GM03348 (cell line): ENCODE measurements around the gene ARRDC5.
"Not testable (repeated sequence)": the region's sequence is repeated elsewhere in the genome, so short reads cannot be mapped to it uniquely, and the experiment has no call there.

ENCODE experiments used
- DNase-seq: peaks from one replicate; pipeline ENCODE4 v3.0.0; 2012; ENCODE audit warnings: low spot score

Gene ARRDC5

DNA sequence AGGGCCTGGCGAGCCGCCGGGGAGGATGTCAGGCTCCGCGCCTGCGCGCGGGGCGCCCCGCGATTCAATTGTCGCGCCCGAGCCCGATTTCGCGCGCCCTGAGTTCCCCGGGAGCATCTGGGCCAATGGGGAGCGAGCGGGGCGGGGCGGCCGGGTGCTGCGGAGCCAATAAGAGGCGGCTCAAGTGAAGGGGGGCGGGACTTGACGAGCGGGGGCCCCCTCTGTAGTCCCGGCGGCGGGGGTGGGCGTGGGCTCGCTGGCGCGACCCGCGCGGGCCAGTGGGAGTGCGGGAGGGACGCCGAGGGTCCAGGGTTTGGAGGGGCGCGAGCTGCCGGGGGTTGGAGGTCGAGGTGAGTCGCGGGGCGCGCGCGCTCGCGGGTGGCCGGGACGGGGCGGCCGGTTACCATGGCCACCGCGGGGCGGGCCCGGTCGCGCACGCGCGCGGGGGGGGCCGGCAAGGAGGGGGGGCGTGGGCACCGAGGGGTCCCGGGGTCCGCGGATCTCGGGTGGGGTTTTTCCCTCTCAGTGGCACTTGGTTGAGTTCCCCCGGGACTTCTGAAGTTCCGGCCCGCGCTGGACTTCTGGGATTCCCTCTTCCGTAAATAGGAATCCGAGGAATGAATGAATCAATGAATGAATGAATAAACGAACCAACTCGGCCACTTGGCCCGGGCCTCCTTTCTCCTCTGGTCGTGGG lies 7.3 kb upstream of the ARRDC5 start:
- DNase-seq = peak; percentile 98

DNA sequence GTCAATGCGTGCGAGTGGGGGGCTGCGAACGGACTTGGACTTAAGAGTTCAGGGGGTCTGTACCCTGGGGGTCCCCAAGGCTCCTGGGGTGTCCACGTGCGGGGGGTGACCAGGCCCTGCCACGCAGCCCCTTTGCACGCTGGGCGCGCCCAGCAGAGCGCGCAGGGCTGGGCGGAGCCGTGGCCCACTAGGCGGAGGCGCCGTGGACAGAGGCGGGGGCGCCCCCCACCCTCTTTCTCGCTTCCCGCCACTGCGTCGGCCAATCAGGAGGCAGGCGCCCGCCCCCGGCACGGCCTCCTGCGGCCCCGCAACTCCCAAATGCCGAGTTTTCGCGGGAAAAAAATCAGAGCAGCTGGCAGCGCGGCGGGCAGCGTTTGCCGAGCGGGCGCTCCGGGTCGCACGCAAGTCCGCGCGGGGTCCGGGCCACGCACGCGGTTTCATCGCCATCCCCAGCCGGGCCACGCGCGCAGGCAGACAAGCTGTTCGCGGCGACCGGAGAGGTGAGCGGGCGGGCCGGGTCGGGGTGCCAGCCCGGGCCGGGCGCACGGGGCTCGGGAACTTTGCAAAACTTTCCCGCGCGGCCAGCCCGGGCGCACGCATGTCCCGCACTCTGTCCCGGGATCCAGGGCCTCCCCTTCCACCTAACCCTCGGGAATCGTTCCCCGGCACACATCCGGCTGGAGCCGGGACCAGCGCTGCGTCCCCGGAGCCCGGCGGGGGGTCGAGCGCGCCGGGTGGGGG lies 6.6 kb upstream of the ARRDC5 start, which contains the start of gene UHRF1:
UHRF1 (plus strand) TSS at position 346 of the 741 bp plus-strand sequence. CDS start 1,385 bp downstream, outside the sequence.
- DNase-seq = no peak

DNA sequence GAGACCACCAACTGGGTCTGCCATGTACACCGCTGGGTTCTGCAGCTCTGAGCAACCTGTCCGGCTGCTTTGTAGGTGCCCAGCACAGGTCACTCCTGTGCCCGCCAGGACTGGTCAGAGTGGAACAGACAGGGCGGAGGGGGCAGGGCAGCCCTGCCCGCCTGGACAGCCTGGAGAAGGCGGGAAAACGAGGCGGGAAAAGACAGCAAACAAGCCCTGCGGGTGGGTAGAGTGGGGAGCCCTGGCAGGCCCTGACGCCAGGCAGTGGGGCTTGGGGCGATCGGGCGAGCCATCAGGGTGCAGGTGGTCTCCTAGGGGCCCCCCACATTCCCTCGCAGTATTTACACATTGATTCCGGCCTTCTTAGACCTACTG lies 6.1 kb upstream of the ARRDC5 start:
- no peak for DNase-seq

- no peak for DNase-seq
Observed at GRCh38 chr19:4908360-4908759, 5.7 kb upstream of the ARRDC5 start.

GRCh38 chr19:4906963-4907362 lies 4.3 kb upstream of the ARRDC5 start:
- DNase-seq = no peak

DNA sequence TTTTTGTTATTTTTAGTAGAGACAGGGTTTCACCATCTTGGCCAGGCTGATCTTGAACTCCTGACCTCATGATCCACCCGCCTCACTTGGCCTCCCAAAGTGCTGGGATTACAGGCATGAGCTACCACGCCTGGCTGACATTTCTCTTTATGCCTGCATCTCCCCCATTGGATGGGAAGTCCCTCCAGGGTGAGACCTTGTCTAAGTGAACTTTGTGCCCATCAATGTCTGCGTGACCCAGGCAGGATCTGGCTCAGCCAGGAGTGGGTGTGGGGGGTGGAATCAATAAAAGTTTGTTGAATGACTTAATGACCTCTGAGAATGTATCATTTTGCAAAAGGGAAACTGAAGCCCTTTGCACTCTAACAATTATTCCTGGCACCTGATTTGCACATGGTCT lies 1.8 kb upstream of the ARRDC5 start:
- DNase-seq = no peak

GRCh38 chr19:4900879-4901278 lies 1.8 kb downstream of the ARRDC5 start:
- not testable (repeated sequence) for DNase-seq

- DNase-seq = no peak
Observed at GRCh38 chr19:4897146-4897545, 5.5 kb downstream of the ARRDC5 start.

GRCh38 chr19:4896372-4896771 lies 6.3 kb downstream of the ARRDC5 start:
- no peak for DNase-seq

- not testable (repeated sequence) for DNase-seq
Observed at GRCh38 chr19:4892962-4893361, 9.7 kb downstream of the ARRDC5 start.

DNA sequence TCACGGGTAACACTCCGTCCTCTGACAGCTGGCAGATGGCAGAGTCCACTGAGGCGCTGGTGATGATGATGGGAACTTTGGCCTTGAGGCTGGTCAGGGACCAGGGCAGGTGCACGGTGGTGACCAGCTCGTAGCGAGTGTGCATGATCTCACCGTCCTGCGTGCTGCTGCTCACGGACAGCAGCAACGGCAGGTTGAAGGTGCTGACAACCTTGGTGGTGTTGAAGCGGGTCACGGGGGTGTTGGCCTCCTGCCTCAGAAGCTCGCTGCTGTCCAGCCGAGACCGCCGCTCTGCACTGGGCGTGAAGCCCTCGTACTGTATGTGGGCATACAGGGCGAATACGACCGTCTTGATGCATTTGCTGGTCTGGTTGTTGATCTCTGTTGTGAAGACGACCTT lies 11.6 kb downstream of the ARRDC5 start:
- no peak for DNase-seq

- DNase-seq = peak; percentile 55
Observed at GRCh38 chr19:4889034-4889815, 13.5 kb downstream of the ARRDC5 start.

- not testable (repeated sequence) for DNase-seq
Observed at GRCh38 chr19:4887803-4888202, 14.9 kb downstream of the ARRDC5 start.

DNA sequence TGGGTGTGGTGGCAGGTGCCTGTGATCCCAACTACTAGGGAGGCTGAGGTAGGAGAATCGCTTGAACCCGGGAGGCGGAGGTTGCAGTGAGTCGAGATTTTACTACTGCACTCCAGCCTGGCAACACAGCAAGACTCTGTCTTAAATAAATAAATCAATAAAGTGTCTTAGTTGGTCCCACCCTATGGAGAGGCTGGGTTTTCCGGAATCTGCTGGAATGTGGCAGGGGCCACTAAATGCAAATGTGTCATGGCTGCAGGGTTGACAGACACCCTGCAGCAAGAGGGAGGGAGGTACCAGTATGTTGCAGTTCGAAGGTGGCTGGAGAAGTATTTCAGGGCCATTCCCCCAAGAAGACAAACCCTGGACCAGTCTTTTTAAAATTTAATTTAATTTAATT lies 17.7 kb downstream of the ARRDC5 start:
- DNase-seq = not testable (repeated sequence)

GRCh38 chr19:4882874-4883273 lies 19.8 kb downstream of the ARRDC5 start:
- not testable (repeated sequence) for DNase-seq

GRCh38 chr19:4879041-4879440 lies 23.7 kb downstream of the ARRDC5 start:
- DNase-seq = no peak

DNA sequence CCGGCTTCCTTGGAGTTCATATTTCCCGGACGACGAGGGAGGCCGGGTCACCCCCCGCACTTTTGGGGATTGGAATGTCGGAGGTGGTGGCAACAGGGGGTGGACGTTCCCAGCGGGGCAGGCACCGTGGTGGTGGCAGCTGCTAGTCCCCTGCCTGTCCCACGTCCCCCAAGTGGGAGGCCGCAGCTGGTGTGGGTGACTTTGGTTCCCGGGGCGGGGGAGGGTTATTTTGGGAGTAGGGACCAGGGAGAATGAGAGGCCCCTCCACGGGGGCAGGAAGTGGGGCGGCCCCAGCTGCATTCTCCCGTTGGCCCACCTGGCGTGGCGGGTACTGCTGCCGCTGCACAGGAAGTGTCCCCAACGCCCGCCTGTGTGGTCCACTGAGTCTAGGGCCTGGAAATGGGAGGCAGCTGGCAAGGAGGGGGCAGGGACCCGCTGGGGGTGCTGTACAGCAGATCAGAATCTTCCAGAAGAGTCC lies 24.2 kb downstream of the ARRDC5 start:
- DNase-seq = no peak

DNA sequence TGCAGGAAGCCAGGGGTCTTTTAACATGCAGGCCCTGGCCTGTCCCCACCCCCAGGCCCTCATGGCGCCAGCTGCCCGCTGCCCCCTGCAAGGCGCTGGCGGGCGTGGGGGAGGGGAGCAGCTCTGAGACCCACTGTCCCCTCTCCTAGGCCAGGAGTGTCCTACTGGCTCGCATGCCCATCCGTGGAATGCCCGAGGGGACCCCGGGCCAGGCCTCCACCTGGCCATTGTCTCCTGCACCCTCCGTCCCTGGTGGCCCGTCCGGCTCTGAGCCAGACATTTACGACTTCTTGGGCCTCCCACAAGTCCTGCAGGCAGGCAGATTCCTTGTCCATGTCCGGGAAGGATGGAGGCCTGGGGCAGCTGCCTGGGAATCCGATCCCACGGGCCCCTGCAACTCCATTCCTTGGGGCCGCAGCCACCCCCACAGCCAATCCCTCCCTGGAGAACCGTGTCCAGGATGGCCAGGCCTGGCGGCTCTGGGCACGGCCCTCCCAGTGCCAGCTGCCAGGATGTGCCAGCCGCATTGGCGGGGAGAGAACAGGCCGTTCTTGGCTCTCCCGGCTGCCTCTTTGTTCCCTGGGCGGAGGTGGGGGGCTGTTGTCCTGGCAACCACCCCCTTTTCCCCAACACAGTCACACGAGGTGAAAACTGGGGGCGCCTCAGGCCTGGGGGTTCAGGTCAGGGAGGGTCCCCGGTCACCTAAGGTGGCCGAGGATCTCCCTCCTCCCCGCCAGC lies 24.8 kb downstream of the ARRDC5 start:
- DNase-seq = no peak

DNA sequence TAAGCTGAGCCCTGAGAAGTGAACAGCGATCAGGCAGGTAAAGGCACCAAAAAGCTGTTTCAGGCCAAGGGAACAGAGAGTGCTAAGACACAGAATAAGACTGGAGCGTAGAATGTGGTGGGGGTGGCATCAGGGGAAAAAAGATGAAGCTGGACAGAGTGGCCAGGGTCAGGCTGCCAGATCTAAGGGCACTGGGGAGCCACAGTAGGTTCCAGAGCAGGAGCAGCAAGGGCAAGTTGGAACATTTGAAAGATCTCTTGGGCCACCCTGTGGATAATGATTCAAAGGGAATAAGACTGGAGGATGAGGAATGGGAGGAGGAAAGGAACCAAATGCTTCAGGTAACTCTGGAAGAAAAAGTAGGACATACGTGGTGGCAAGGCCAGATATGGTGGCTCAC lies 28.8 kb downstream of the ARRDC5 start:
- DNase-seq = no peak

DNA sequence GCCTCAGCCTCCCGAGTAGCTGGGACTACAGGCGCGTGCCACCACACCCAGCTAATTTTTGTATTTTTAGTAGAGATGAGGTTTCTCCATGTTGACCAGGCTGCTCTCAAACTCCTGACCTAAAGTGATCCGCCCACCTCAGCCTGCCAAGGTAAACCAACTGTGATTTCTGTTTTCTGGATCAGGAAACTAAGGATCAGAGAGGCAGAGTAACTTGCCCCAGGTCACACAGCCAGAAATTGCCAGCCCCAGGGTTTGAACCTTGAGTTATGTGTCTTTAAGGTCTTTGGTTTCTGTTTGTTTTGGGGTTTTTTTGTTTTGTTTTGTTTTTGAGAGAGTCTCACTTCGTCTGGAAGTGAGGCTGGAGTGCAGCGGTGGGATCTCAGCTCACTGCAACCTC lies 31.0 kb downstream of the ARRDC5 start:
- no peak for DNase-seq

GRCh38 chr19:4870025-4870700 lies 32.5 kb downstream of the ARRDC5 start:
- peak; percentile 85 for DNase-seq
